ENCODE data around the gene DOCK1.

DOCK1 gene

GRCh38 chr10:127193125-127193524 lies 287.9 kb downstream of the DOCK1 start:
- DNase-seq = no peak

- DNase-seq = no peak
Observed at GRCh38 chr10:127194111-127194510, 288.9 kb downstream of the DOCK1 start.

- DNase-seq = no peak
Observed at GRCh38 chr10:127194599-127194998, 289.4 kb downstream of the DOCK1 start.

- DNase-seq = no peak
Observed at GRCh38 chr10:127195041-127195506, 289.8 kb downstream of the DOCK1 start.

GRCh38 chr10:127195571-127196281 lies 290.5 kb downstream of the DOCK1 start:
- DNase-seq = no peak

GRCh38 chr10:127196282-127197153 lies 291.3 kb downstream of the DOCK1 start, which contains the start of gene INSYN2A:
INSYN2A (minus strand) TSS chr10:127196591; CDS start chr10:127176395, 20,196 bp downstream.
- no peak for DNase-seq

GRCh38 chr10:127197154-127197432 lies 291.9 kb downstream of the DOCK1 start:
- no peak for DNase-seq

GRCh38 chr10:127198307-127198706 lies 293.1 kb downstream of the DOCK1 start:
- DNase-seq = no peak

- no peak for DNase-seq
Observed at GRCh38 chr10:127198721-127199120, 293.5 kb downstream of the DOCK1 start.

GRCh38 chr10:127200646-127201045 lies 295.4 kb downstream of the DOCK1 start:
- DNase-seq = no peak

- no peak for DNase-seq
Observed at GRCh38 chr10:127203067-127203466, 297.8 kb downstream of the DOCK1 start.

GRCh38 chr10:127207081-127207480 lies 301.9 kb downstream of the DOCK1 start:
- no peak for DNase-seq

- DNase-seq = no peak
Observed at GRCh38 chr10:127210936-127211466, 305.8 kb downstream of the DOCK1 start.

GRCh38 chr10:127215866-127216265 lies 310.6 kb downstream of the DOCK1 start:
- DNase-seq = no peak

GRCh38 chr10:127216274-127216673 lies 311.0 kb downstream of the DOCK1 start:
- no peak for DNase-seq

- DNase-seq = no peak
Observed at GRCh38 chr10:127216786-127217185, 311.6 kb downstream of the DOCK1 start.

- DNase-seq = no peak
Observed at GRCh38 chr10:127218658-127219057, 313.4 kb downstream of the DOCK1 start.

- DNase-seq = no peak
Observed at GRCh38 chr10:127221281-127221680, 316.1 kb downstream of the DOCK1 start.

- no peak for DNase-seq
Observed at GRCh38 chr10:127227027-127227426, 321.8 kb downstream of the DOCK1 start.

- DNase-seq = no peak
Observed at GRCh38 chr10:127227663-127228062, 322.4 kb downstream of the DOCK1 start.

GRCh38 chr10:127228195-127228787 lies 323.1 kb downstream of the DOCK1 start:
- no peak for DNase-seq

GRCh38 chr10:127234306-127234800 lies 329.1 kb downstream of the DOCK1 start:
- no peak for DNase-seq

GRCh38 chr10:127236266-127236665 lies 331.0 kb downstream of the DOCK1 start:
- no peak for DNase-seq
